Tibial artery (tissue), 4 donors: Measurements from ENCODE around the gene MCRIP1.

Experiments used
- DNase-seq, 2 donors: peaks; one replicate each; pipeline ENCODE4 v3.0.0-alpha.2; 2019
- H3K27ac ChIP-seq, 2 donors: fragments of 200-600 bp; sonication (generic) in 1 of 2; 1 replicate in 1 of 2; 2 replicates in 1 of 2; pipeline ENCODE4 v1.5.1; 2018 to 2019; ENCODE audit warnings: mild to moderate bottlenecking in 1 of 2
- H3K27me3 ChIP-seq, 2 donors: fragments of 200-600 bp; sonication (generic) in 1 of 2; one replicate each; pipeline versions ENCODE4 v1.5.1 to v1.6.0; 2016 to 2019
- H3K36me3 ChIP-seq, 3 donors: fragments of 200-600 bp; sonication (generic) in 2 of 3; one replicate each; pipeline ENCODE4 v1.5.1; 2016 to 2019; ENCODE audit warnings: mild to moderate bottlenecking in 2 of 3
- H3K4me1 ChIP-seq, 4 donors: fragments of 200-600 bp; sonication (generic) in 2 of 4; 1 replicate in 3 of 4; 2 replicates in 1 of 4; pipeline ENCODE4 v1.5.1; 2016 to 2019
- H3K4me3 ChIP-seq, 2 donors: fragments of 200-600 bp; sonication (generic) in 1 of 2; 1 replicate in 1 of 2; 2 replicates in 1 of 2; pipeline ENCODE4 v1.5.1; 2018 to 2019; ENCODE audit warnings: mild to moderate bottlenecking in 2 of 2
- H3K9me3 ChIP-seq, 3 donors: fragments of 200-600 bp; sonication (generic) in 1 of 3; one replicate each; pipeline ENCODE4 v1.5.1; 2016 to 2019
- intact Hi-C: fragments of 100-400 bp; cut with DNase I; formaldehyde crosslinking; loops from one replicate; pipeline ENCODE4 v1.15.0; 2023; ENCODE audit warnings: low total_unique reads
- TF ChIP-seq, protein P1 (sequence below), 2 experiments: fragments of 200-600 bp in 1 of 2; fragments of 450-650 bp in 1 of 2; IDR thresholded peaks; one replicate each; pipeline ENCODE4 v1.5.1; 2017 to 2019; ENCODE audit warnings: antibody characterized with exemption in 2 of 2, mild to moderate bottlenecking in 1 of 2, moderate library complexity in 1 of 2

Gene MCRIP1

DNA sequence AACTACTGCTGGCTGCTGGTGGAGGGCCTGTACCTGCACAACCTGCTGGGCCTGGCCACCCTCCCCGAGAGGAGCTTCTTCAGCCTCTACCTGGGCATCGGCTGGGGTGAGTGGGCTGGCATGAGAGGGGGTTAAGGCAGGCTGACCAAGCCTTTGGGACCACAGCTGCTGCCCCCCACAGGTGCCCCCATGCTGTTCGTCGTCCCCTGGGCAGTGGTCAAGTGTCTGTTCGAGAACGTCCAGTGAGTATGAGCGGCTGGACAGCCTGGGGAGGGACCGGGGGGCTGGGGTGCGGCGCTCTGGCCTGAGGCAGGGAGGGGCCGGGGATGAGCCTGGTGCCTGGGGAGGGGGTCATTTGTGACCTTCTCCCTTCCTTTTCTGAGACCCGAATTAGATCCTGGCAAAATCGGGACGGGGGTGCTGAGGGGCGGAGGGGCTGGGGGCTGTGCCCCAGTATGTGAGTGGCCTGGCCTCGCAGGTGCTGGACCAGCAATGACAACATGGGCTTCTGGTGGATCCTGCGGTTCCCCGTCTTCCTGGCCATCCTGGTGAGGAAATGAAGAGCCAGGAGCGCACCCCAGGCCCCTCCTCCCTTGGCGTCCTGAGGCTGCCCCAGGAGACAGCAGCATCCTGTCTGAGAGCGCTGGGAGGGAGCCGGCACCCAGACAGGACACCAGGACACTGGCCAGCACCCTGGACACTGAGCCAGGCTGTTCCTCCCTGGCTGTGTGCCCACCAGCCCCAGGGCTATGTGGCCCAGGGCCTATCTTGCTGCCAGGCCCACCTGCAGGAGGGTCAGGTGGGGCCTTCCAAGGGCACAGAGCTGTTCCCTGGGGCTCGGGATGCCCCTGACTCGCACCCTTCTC is 21.2 kb downstream of the MCRIP1 start:
- no peak overlapping the region for H3K4me3 ChIP-seq
- TF ChIP-seq, protein P1, sequence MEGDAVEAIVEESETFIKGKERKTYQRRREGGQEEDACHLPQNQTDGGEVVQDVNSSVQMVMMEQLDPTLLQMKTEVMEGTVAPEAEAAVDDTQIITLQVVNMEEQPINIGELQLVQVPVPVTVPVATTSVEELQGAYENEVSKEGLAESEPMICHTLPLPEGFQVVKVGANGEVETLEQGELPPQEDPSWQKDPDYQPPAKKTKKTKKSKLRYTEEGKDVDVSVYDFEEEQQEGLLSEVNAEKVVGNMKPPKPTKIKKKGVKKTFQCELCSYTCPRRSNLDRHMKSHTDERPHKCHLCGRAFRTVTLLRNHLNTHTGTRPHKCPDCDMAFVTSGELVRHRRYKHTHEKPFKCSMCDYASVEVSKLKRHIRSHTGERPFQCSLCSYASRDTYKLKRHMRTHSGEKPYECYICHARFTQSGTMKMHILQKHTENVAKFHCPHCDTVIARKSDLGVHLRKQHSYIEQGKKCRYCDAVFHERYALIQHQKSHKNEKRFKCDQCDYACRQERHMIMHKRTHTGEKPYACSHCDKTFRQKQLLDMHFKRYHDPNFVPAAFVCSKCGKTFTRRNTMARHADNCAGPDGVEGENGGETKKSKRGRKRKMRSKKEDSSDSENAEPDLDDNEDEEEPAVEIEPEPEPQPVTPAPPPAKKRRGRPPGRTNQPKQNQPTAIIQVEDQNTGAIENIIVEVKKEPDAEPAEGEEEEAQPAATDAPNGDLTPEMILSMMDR (IDR thresholded peaks at IDR 0.05), result no peak

DNA sequence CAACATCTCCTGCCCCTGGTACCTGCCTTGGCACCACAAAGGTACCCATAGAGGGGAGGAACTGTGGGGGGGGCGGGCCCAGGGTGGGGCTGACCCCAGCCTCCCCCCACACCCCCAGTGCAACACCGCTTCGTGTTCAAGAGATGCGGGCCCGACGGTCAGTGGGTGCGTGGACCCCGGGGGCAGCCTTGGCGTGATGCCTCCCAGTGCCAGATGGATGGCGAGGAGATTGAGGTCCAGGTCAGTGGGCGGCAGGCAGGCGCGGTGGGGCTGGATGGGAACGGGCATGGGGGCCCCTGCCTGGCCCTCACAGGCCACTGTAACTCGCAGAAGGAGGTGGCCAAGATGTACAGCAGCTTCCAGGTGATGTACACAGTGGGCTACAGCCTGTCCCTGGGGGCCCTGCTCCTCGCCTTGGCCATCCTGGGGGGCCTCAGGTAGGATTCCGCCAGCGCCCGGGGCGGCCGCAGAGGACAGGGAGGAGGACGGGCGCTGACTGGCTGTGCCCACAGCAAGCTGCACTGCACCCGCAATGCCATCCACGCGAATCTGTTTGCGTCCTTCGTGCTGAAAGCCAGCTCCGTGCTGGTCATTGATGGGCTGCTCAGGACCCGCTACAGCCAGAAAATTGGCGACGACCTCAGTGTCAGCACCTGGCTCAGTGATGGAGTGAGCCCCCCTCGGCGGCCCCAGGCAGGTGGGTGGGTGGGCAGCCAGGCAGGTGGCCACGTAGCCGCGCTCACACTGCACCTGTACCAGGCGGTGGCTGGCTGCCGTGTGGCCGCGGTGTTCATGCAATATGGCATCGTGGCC is 22.0 kb downstream of the MCRIP1 start:
- Histone ChIP-seq H3K27ac (no peak overlapping the region), H3K9me3 (no peaks in the 10 kb centered on the region), H3K4me1 (no peaks in the 10 kb centered on the region), H3K27me3 (peaks cover 0 to 83% of the 10 kb centered on the region in 2 donors), H3K36me3 (no peaks in the 10 kb centered on the region), H3K4me3 (no peak overlapping the region)
- TF ChIP-seq, protein P1 (IDR thresholded peaks at IDR 0.05), result no peak
- DNase-seq, result no peak
- intact Hi-C loops, result no loop called here

More for the DNA sequence above, 21.2 kb downstream of the MCRIP1 start:
- H3K27me3 ChIP-seq, result peaks cover 0 to 75% of the 10 kb centered on the region in 2 donors
- intact Hi-C loops, result no loop called here
- no peak overlapping the region for H3K27ac ChIP-seq
- H3K4me1 ChIP-seq, result no peaks in the 10 kb centered on the region
- no peak for DNase-seq
- no peaks in the 10 kb centered on the region for H3K9me3 ChIP-seq
- H3K36me3 ChIP-seq, result no peaks in the 10 kb centered on the region

DNA sequence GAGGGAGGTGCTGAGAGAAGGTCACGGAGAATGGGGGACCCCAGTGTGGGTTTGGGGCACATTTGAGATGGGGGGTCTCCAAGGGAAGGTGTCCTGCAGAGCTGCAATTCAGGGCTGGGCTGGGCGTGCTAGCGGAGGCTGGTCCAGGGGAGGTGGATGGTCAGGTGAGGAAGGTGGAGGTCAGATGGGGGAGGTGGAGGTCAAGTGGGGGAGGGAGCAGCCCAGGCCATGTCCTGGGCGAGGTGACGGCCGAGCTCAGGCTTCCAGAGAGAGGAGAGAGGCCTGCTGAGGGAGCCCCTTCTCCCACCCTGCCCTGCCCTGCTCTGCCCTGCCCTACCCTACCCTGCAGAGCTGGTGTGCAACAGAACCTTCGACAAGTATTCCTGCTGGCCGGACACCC is 22.6 kb downstream of the MCRIP1 start:
- Histone ChIP-seq H3K9me3 (no peaks in the 10 kb centered on the region), H3K27me3 (peaks cover 0 to 87% of the 10 kb centered on the region in 2 donors), H3K4me3 (no peak overlapping the region), H3K36me3 (no peaks in the 10 kb centered on the region), H3K27ac (no peak overlapping the region), H3K4me1 (no peaks in the 10 kb centered on the region)
- intact Hi-C loops, result no loop called here
- TF ChIP-seq, protein P1 (IDR thresholded peaks at IDR 0.05), result no peak
- DNase-seq, result no peak

DNA sequence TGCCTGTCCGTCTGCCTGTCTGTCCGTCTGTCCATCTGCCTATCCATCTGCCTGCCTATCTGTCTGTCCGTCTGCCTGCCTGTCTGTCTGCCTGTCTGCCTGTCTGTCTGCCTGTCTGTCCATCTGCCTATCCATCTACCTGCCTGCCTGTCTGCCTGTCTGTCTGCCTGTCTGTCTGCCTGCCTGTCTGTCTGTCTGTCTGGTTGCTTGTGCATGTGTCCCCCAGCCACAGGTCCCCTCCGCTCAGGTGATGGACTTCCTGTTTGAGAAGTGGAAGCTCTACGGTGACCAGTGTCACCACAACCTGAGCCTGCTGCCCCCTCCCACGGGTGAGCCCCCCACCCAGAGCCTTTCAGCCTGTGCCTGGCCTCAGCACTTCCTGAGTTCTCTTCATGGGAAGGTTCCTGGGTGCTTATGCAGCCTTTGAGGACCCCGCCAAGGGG is 23.5 kb downstream of the MCRIP1 start:
- H3K27me3 ChIP-seq, result peaks cover 0 to 88% of the 10 kb centered on the region in 2 donors
- intact Hi-C loops, result no loop called here

More for the DNA sequence above, 23.5 kb downstream of the MCRIP1 start:
- peaks cover 0 to 7% (median 4%) of the 10 kb centered on the region in 4 donors for H3K4me1 ChIP-seq
- no peaks in the 10 kb centered on the region for H3K36me3 ChIP-seq
- no peak for DNase-seq
- no peak overlapping the region for H3K4me3 ChIP-seq
- TF ChIP-seq, protein P1 (IDR thresholded peaks at IDR 0.05), result no peak
- no peaks in the 10 kb centered on the region for H3K9me3 ChIP-seq
- H3K27ac ChIP-seq, result no peak overlapping the region
